Body of pancreas (tissue), 4 donors: ENCODE results near the gene CAPN1.

Experiments used
- CTCF ChIP-seq, 7 experiments: fragments of 450-650 bp in 4 of 7; fragments of 200-600 bp in 3 of 7; sonication (generic) in 3 of 7; IDR thresholded peaks; one replicate each; pipeline ENCODE4 v1.5.1; 2016 to 2019; ENCODE audit warnings: antibody characterized with exemption in 7 of 7
- POLR2A ChIP-seq, 3 donors: fragments of 450-650 bp; IDR thresholded peaks; one replicate each; pipeline ENCODE4 v1.6.1; 2016; ENCODE audit warnings: antibody characterized with exemption in 3 of 3, mild to moderate bottlenecking in 2 of 3

GRCh38 chr11:65217441-65218423 is 36.0 kb downstream of the CAPN1 start:
- no peak for TF ChIP-seq CTCF (IDR thresholded peaks at IDR 0.05)
- no peak for TF ChIP-seq POLR2A (IDR thresholded peaks at IDR 0.05)
